Keratinocyte (primary cell): ENCODE data around the gene GLT1D1.

ENCODE experiments used
- CTCF ChIP-seq, 3 experiments: IDR thresholded peaks in 1 of 3; conservative IDR thresholded peaks in 1 of 3; optimal IDR thresholded peaks in 1 of 3; 2 replicates in 2 of 3; 3 replicates in 1 of 3; pipeline versions ENCODE3 to v1.5.1; 2011; ENCODE audit warnings: low read length in 3 of 3, mild to moderate bottlenecking in 3 of 3, moderate library complexity in 2 of 3, control low read depth in 1 of 3, inconsistent platforms in 1 of 3; ENCODE audit not compliant: insufficient read depth in 2 of 3; ENCODE audit errors: extremely low read depth in 1 of 3
- EZH2 ChIP-seq: IDR thresholded peaks from one replicate; pipeline ENCODE4 v1.6.1; 2012; ENCODE audit warnings: inconsistent platforms, mild to moderate bottlenecking, low read length, moderate library complexity

- TF ChIP-seq CTCF (optimal IDR thresholded peaks at IDR 0.05 in 1 of 3, IDR thresholded peaks at IDR 0.05 in 1 of 3, conservative IDR thresholded peaks at IDR 0.05 in 1 of 3; ENCODE audit: extremely low read depth in 1 of 3, insufficient read depth in 2 of 3, low read length in 3 of 3), result no peak
- TF ChIP-seq EZH2, result no peak
Observed at GRCh38 chr12:128856035-128856790, 2.9 kb downstream of the GLT1D1 start.
